Activated CD4-positive, alpha-beta T cell treated with anti-CD3 and anti-CD28 coated beads, Interleukin-2, amount 10 ng/mL, durations not matched to agents 7 days and 5 days (primary cell): ENCODE data around the gene GPR107. TPM values are rescaled to one million over a fixed set of nuclear protein-coding genes. Genes with fewer than 3 reads are reported as not detected.

Experiments used
- CTCF ChIA-PET: fragments of 350-600 bp; sonication (Branson Sonifier 250); formaldehyde crosslinking; loops from one replicate; lab custom pipeline; 2021; ENCODE audit warnings: antibody characterized with exemption; lab: Charles Lee
- POLR2A ChIA-PET: fragments of 350-600 bp; sonication (Branson Sonifier 250); formaldehyde crosslinking; loops from one replicate; lab custom pipeline; 2021; ENCODE audit warnings: antibody characterized with exemption; lab: Charles Lee
- DNase-seq: peaks from one replicate; pipeline ENCODE4 v3.0.0-alpha.2; 2020
- H3K27ac Mint-ChIP-seq: one replicate; pipeline ENCODE4 v1.8.0; 2021; ENCODE audit warnings: mild to moderate bottlenecking, moderate library complexity, mixed read lengths
- H3K27me3 Mint-ChIP-seq: one replicate; pipeline ENCODE4 v1.8.0; 2021; ENCODE audit warnings: mixed read lengths
- H3K36me3 Mint-ChIP-seq: one replicate; pipeline ENCODE4 v1.8.0; 2021; ENCODE audit warnings: low read depth, mixed read lengths
- H3K4me1 Mint-ChIP-seq: one replicate; pipeline ENCODE4 v1.8.0; 2021; ENCODE audit warnings: mixed read lengths
- H3K4me3 Mint-ChIP-seq: one replicate; pipeline ENCODE4 v1.8.0; 2021; ENCODE audit warnings: mild to moderate bottlenecking, moderate library complexity, mixed read lengths
- H3K9me3 Mint-ChIP-seq: one replicate; pipeline ENCODE4 v1.8.0; 2021; ENCODE audit warnings: mixed read lengths
- total RNA-seq, 2 experiments: library from RNA; stranded (reverse); gene quantifications; one replicate each; pipeline ENCODE4 v1.2.3, GENCODE V29; 2021

Gene GPR107
- total RNA-seq, 2 experiments from 2014 or later, result 21.7 to 22.1 TPM

DNA sequence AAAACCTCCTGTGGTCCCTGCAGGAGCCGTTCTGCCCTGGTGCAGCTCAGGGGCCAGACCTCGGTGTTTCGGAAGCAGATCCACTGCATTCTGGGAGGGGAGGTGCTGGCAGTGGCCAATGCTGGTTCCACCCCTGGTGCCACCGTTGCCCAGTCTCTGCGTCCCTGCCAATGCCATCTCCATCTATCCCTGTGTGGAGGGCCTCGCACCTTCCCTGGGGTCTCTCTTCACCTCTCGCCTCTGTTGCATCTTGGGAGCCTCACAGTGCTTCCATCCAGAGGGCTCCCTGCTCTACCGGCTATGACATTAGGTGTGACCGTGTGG lies 133.8 kb downstream of the GPR107 start:
- ChIA-PET POLR2A (no interaction called here), CTCF (no interaction called here)
- DNase-seq, result no peak
- no peak overlapping the region for H3K27ac Mint-ChIP-seq
- H3K4me1 Mint-ChIP-seq, result no peaks in the 10 kb centered on the region
- no peaks in the 10 kb centered on the region for H3K27me3 Mint-ChIP-seq
- H3K9me3 Mint-ChIP-seq, result no peaks in the 10 kb centered on the region
- H3K4me3 Mint-ChIP-seq, result no peak overlapping the region
- no peaks in the 10 kb centered on the region for H3K36me3 Mint-ChIP-seq

GRCh38 chr9:130188860-130189481 lies 135.3 kb downstream of the GPR107 start:
- H3K4me3 Mint-ChIP-seq, result no peak overlapping the region
- no peak for DNase-seq
- ChIA-PET POLR2A (no interaction called here), CTCF (interaction anchor here (0.6 to 1.5 kb wide), 3 partner anchors 8 to 869 kb away, joined by 3 to 4 read pairs (median 4); no protein-coding TSS in a partner anchor)
- no peaks in the 10 kb centered on the region for H3K36me3 Mint-ChIP-seq
- no peaks in the 10 kb centered on the region for H3K9me3 Mint-ChIP-seq
- no peak overlapping the region for H3K27ac Mint-ChIP-seq
- H3K4me1 Mint-ChIP-seq, result no peaks in the 10 kb centered on the region
- H3K27me3 Mint-ChIP-seq, result no peaks in the 10 kb centered on the region

Other genes with a start within 250 kb of the GPR107 start
- gene TOR1A, start 229.8 kb upstream of the GPR107 start, total RNA-seq, result 10 to 100 TPM; 52.0 to 58.5 TPM
- 10 to 100 TPM; 83.9 to 89.2 TPM for gene C9orf78, start 218.6 kb upstream of the GPR107 start, total RNA-seq
- gene USP20, start 218.4 kb upstream of the GPR107 start, total RNA-seq, result 100 to 1,000 TPM in 1 of 2 experiments, 10 to 100 TPM in 1; 90.8 to 105 TPM
- 100 to 1,000 TPM; 206 to 247 TPM for gene FNBP1, start 10.7 kb upstream of the GPR107 start, total RNA-seq
- gene NCS1, start 118.5 kb downstream of the GPR107 start, total RNA-seq, result 1 to 10 TPM; 1.0 to 1.2 TPM
- gene HMCN2, start 211.9 kb downstream of the GPR107 start, total RNA-seq, result not detected